ENCODE measurements around the gene ADISSP. TPM values are rescaled to one million over a fixed set of nuclear protein-coding genes. Genes with fewer than 3 reads are reported as not detected.

ADISSP gene
- total and polyA plus RNA-seq, 2 of the 13 experiments (the other 11 are each of a cell fraction or from before 2014, with no cell fraction given): 38.3 to 90.6 TPM

- no peak for TF ChIP-seq ZBTB14 (CRISPR knock-in tag; IDR thresholded peaks at IDR 0.05)
- TF ChIP-seq, protein P1, sequence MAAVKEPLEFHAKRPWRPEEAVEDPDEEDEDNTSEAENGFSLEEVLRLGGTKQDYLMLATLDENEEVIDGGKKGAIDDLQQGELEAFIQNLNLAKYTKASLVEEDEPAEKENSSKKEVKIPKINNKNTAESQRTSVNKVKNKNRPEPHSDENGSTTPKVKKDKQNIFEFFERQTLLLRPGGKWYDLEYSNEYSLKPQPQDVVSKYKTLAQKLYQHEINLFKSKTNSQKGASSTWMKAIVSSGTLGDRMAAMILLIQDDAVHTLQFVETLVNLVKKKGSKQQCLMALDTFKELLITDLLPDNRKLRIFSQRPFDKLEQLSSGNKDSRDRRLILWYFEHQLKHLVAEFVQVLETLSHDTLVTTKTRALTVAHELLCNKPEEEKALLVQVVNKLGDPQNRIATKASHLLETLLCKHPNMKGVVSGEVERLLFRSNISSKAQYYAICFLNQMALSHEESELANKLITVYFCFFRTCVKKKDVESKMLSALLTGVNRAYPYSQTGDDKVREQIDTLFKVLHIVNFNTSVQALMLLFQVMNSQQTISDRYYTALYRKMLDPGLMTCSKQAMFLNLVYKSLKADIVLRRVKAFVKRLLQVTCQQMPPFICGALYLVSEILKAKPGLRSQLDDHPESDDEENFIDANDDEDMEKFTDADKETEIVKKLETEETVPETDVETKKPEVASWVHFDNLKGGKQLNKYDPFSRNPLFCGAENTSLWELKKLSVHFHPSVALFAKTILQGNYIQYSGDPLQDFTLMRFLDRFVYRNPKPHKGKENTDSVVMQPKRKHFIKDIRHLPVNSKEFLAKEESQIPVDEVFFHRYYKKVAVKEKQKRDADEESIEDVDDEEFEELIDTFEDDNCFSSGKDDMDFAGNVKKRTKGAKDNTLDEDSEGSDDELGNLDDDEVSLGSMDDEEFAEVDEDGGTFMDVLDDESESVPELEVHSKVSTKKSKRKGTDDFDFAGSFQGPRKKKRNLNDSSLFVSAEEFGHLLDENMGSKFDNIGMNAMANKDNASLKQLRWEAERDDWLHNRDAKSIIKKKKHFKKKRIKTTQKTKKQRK (IDR thresholded peaks at IDR 0.05; ENCODE audit: low read length): no peak
- TF ChIP-seq TBP (CRISPR knock-in tag; IDR thresholded peaks at IDR 0.05): no peak
- TF ChIP-seq SP2 (CRISPR knock-in tag; IDR thresholded peaks at IDR 0.05): no peak
- no peak for TF ChIP-seq ISX (CRISPR knock-in tag; conservative IDR thresholded peaks at IDR 0.05)
- TF ChIP-seq MXD3 (CRISPR knock-in tag; IDR thresholded peaks at IDR 0.05): peak; percentile 21; the same call in 1 of the 2 replicates
- TF ChIP-seq, protein P2, sequence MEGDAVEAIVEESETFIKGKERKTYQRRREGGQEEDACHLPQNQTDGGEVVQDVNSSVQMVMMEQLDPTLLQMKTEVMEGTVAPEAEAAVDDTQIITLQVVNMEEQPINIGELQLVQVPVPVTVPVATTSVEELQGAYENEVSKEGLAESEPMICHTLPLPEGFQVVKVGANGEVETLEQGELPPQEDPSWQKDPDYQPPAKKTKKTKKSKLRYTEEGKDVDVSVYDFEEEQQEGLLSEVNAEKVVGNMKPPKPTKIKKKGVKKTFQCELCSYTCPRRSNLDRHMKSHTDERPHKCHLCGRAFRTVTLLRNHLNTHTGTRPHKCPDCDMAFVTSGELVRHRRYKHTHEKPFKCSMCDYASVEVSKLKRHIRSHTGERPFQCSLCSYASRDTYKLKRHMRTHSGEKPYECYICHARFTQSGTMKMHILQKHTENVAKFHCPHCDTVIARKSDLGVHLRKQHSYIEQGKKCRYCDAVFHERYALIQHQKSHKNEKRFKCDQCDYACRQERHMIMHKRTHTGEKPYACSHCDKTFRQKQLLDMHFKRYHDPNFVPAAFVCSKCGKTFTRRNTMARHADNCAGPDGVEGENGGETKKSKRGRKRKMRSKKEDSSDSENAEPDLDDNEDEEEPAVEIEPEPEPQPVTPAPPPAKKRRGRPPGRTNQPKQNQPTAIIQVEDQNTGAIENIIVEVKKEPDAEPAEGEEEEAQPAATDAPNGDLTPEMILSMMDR (CRISPR knock-in tag; IDR thresholded peaks at IDR 0.05): no peak
- TF ChIP-seq ZSCAN20 (CRISPR knock-in tag; IDR thresholded peaks at IDR 0.05; ENCODE audit: borderline replicate concordance): no peak
- no peak for TF ChIP-seq ZNF407 (CRISPR knock-in tag; IDR thresholded peaks at IDR 0.05; ENCODE audit: not compliant biosample characterization)
- peak; percentile 29; the same call in 1 of the 2 replicates for TF ChIP-seq ZBTB2 (CRISPR knock-in tag; IDR thresholded peaks at IDR 0.05; ENCODE audit: low read depth)
These were observed 17.9 kb upstream of the ADISSP start (continued) for GRCh38 chr20:3785240-3786125.

Data from HepG2 (cell line).